NCI-H460 (cell line): ENCODE measurements around the gene FN1. TPM values are rescaled to one million over a fixed set of nuclear protein-coding genes. Genes with fewer than 3 reads are reported as not detected.
A peak's percentile ranks its signal among the peaks of the same experiment; 100 is the strongest.

ENCODE experiments used
- DNase-seq: peaks from one replicate; pipeline ENCODE4 v3.0.0-alpha.2; 2016; ENCODE audit warnings: low read depth; ENCODE audit errors: extremely low read depth
- polyA plus RNA-seq: library from polyadenylated mRNA; depleted of rRNA; stranded (reverse); fragments of >200 nt; gene quantifications from 2 replicates; pipeline ENCODE4 v1.2.3, GENCODE V29; 2014; cell fraction: nucleus; rRNA removed
- total RNA-seq: library from RNA; depleted of rRNA; stranded (reverse); fragments of >200 nt; shearing (Covaris generic); gene quantifications from 2 replicates; pipeline ENCODE4 v1.2.3, GENCODE V29; 2014; rRNA removed

The FN1 gene
- 1,230 and 1,236 TPM in 2 replicates for total RNA-seq
- 2,060 and 2,648 TPM in 2 replicates for polyA plus RNA-seq

DNA sequence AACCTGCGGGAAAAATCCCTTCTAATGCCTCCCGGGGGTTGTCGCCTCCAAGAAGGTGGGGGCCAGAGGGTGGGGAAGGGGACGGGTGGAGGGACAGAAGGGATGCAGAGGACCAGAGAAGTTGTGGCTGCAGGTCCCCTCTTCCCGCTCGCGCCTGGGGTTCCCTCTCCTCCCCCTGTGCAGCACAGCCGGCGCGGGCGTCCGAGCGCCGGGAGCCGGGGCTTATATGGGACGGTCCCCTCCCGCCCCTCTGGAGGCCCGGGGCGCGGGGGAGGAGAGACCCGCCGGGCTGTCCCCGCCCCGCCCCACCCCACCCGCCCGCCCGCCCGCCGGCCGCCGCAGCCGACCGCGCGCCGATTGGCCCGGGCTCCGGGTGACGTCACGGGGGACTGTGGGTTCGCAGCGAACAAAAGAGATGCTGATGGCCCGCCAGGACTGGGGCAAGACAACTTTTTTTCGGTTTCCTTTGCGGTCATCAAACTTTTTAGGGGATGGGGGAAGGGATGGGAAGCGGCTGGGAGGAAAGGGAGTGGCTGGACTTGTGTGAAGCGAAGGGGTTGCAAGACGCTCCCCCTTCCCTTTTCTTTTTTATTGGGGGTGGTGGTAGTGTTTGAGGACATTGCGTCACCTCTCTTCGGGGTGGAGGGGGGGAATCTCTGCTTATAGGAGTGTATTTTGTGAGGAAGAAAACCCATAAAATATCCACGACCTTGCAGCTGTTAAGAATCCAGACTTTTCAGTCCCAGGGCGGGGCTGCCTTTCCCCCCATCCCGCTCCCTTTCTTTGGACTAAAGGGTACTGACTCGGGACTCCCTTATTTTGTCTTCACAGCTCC is at the start of gene FN1:
TSS of gene FN1 (minus strand) at position 199 of the 835 bp plus-strand sequence. CDS start 266 bp downstream, outside the sequence.
- DNase-seq: peak; percentile 96

DNA sequence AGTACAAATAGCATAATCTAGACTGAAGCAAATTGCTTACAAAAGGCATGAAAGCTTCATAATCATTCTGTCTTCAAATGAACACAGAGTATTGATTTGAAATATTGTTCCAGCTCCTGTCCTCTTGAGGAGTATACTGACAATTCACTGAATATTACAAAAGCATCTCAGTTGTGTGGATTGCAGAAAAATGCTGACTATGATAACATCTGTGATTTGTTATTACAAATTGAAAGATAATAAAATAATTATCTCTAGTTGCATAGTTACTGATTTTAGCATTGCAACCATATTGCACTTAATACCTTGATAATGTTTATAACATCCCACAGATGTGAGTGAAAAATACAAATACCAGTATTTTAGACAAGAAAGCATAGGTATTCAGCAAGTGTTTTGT is 49.2 kb upstream of the FN1 start:
- no peak for DNase-seq

DNA sequence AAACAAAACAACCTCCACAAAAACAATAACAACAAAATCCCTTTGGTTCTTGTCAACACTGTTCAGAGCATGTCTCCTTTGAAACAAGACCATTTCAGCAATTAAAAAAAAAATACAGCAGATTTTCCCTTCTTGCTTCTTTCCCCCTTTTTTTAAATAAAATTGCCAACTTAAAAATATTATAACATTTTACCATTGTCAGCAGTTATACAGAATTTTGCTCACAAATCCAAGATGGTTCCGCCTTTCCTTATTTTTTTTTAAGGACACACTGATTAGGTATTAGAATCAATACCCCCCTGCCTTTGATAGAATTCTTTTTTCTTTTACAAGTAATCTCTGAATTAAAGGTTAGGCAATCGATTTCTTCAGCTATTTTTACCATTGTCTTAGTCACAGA is 48.7 kb upstream of the FN1 start:
- DNase-seq: no peak

DNA sequence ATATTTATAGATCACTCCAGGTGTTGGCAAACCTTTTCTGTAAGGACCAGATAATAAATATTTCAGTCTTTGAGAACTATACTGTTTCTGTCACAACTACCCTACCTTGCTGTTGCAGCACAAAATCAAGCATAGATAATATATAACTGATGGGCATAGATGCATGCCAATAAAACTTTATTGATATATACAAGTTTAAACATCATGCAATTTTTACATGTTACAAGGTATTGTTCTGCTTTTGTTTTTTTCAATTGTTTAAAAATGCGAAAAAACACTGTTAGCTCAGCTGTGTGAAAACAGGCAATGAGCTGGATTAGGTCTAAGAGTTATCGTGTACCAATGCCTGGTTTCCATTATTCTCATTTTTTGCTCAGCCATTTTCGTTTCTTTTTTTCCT is 47.6 kb upstream of the FN1 start:
- DNase-seq: no peak

DNA sequence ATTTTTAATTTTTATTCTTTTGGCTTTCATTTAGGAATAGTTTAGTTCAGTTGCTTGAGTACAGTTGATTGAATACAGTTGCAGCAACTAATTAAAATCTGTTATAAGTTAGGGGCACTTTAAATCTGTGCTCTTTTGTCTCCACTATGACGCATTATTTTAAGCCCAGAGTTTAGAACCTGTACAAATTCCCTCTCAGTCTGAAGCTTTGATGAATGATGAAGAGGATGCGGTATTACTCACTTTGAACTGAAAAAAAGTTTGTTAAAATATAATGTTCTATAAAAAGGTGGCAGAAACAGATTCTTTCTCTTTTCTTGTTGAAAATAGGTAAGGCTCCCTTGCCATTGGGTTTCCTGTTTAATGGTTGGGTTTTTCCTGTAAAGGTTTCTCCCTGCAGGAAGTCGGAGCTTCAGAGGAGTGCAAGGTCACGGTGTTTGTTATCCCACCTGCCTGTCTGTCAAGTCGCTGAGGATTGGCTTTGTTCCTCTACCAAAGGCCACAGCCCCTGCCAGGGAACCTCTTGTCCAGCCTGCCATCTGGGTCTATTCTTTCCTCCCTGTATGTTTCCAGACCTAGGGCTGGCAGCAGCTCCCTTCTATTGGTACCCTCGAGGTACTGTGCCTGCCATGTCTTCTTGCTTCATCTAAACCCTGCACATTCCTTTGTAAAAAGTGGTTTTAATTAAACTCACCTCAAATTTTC is 43.8 kb upstream of the FN1 start:
- no peak for DNase-seq

DNA sequence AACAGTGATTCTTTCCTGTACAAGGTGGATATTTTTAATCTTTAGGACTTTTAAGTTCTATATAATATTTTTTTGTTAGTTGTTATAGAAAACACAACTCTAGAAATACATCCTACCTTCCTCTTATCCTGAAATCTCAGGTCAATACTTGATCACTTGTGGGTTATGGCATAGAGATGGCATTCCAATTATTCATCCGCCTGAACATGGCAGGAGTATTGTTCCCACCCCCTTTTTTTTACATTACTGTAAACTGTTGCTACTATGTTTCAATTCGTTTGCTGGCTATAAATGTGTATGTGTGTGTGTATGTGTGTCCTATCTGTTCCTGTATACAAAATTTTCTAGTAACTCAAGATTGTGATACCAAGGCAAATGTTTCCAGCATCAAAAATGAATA is 43.3 kb upstream of the FN1 start:
- no peak for DNase-seq

DNA sequence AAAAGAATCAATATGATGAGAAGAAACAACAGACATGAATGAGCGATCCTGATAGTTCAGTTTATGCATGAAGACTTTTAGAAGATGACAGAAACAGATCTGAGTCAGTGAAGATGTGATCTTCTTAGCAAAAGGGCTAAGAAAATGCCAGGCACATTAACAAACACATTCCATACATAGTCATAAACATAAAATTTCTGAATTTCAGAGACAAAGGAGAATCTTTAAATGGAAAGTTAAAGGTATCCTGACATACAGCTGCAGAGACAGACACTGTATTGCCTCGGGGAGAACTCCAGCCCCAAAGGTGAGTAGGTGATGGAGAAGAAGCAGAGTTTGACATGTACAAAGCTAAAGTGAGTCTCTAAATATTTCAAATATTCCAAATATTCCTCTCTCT is 40.6 kb upstream of the FN1 start:
- DNase-seq: no peak

DNA sequence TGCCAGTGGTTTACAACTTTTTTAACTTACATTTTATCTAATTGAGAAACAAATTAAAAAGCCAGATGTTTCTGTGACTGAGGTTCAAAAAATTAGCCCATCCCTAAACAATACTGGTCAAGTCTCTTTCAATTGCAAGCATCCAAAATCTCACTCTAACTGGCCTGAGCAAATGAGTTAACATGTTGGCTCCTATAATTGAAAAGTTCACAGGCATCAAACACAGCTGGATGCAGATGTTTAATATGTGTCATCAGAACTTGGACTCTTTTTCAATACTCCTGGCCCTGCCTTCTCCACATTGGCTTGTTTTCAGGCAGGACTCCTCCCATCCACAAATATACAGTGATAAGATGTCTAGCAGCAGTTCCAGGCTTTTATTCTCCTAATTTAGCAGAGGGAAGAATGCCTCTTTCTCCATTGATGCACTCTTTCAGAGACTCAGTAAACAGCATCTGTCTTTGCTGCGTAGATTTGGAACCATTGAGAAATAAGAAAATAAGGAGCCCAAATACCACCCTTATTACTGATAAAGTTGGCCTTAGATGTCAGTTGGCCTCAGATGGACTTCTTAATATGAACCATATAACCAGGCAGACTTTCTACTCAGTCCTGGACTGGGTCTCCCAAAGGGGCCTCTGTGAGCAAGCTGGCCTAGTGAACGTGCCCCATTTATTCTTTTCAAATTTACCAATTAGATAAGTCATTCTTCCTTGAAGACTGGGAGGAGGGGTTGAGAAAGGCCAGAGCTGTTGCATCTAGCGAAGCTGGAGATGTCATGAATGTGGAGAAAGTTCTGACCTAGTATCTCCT is 30.4 kb upstream of the FN1 start:
- DNase-seq: no peak

DNA sequence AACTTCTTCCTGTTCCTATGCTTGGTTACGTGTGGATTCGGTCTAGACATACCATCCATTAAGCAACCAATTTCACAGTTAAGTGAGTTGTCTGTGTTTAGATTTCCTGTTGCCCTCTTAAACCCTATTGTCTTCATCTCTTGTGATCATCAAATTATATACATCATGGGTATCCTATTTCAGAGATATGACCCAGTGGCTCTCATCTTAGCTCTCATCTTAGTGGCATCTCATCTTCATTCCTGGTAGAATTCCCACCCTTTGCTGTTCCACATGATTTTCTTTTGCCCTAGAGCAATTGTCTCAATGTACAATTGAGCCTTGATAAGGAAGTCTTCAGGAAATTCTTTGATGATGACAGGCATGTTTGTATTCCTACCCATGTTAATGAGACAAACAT is 29.4 kb upstream of the FN1 start:
- no peak for DNase-seq

DNA sequence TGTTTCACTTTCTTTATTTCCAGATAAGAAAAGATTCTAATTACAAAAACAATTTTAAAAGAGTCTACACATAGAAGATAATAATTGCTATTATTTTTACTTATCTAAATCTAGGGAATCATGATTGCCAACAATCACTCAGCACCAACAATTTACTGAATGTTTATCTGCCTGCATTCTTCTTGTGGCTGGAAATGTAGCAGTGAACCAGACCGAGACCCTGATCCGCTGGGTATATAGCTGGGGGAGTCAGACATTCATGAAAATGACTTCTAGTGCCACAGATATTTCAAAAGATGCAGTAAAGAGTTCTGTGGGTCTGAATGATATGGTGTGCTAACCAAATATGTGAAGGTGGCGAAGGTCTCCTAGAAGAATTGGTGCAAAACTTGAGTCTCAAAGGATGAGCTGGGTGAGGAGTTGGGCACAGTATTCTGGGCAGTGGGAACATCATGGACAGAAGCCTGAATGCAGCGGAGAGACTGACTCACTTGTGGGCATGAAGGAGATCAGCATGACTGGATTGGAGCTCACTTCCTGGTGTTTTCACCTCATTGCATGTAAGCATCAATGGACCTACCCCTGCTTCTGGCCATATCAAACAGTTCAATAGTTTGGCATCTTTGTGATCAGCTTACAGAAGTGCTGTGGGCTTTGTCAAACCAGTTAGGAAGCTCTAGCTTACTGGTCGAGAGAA is 26.1 kb upstream of the FN1 start:
- DNase-seq: no peak

DNA sequence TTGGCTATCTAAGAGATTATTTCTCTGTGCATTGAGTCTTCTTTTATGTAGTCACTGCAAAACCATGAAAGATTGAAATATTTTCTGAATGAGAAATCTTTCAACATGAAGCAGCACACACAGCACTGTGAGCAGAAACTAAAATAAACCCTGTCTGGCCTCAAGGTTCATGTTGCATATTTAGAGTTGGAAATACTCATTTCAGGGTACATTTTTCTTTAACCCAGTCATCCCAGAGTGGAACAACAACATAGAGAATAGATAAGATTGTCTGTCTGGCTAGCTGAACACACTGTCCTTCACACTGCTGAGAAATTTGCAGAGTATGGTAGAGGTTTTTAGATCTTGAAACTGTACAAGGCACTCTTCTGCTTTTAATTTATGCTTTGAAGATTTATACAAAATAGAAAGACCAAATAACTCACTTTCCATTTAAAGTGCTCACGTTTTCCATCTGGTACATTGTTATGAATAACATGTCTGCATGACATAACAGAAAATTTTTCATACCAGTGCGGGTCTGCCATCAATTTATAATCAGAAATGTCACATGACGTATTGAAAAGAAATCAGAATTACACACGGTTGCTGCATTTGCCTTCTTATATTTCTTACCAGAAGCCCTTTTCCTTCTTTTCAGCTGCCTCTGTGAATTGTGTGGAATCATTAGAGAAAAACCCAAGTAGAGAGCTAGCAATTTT is 25.0 kb upstream of the FN1 start:
- no peak for DNase-seq

DNA sequence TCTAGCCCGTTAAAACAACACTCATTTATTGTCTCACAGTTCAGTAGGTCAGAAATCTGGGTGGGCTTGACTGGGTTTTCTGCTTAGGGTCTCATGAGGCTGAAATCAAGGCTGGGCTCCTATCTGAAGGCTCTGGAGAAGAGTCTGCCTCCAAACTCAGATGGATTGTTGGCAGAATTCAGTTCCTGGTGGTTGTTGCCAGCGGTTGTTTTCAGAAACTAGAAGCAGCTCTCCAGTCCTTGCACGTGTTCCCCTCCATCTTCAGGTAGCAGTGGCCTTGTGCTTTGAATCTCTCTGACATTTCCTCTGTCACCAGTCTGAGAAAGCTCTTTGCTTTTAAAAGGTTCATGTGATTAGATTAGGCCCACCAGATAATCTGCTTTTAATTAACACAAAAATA is 20.1 kb upstream of the FN1 start:
- no peak for DNase-seq

DNA sequence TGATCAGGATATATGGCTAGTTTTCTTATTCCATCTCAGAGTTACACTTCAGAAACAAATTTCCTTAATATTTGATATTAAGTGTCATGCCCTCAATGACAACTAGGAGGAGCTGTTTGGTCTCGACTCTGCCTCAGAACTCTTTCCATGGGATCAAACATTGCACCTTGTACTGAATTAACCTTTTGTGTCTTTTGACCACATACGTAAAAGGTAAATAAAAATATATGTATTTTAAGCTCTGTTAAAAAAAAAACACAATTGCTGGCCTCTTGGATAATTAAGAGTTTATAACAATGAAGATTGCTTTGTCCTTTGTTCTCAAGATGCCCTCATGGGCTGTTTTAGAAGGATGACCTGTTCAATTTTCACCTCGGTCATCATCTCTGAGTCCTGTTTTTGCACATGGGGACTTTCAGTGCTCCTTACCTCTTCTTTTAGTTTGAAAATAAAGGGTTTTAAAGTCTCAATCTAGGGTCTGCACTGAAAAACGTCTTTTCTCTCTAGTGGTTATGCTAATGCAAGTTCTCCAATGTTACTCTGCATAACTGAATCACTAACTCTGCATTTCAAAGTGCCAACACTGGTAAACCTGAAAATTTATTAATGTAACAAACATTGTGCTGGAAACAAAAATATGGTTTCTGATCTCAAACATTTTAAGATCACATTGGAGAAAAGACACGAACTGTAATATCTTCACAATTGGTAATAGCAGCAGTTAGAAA is 18.8 kb upstream of the FN1 start:
- no peak for DNase-seq

DNA sequence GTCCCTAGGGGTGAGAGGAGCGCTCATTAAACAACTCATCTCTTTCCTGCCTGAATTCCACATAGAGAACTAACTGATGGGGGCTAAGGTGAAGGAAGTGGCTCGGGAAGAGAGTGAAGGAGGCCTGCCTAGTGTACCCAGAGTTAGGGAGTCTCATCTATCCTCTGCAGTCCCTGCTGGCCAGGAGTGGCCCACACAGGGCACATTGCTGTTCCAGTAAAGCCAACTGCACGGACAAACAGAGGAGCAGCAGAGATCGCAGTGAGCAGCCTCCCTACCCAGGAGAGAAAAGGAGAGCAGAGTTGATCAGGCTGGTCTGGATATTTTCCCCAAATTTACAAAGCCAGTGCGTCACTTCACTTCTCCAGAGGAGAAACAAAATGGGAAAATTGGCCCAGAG is 16.9 kb upstream of the FN1 start:
- DNase-seq: no peak

DNA sequence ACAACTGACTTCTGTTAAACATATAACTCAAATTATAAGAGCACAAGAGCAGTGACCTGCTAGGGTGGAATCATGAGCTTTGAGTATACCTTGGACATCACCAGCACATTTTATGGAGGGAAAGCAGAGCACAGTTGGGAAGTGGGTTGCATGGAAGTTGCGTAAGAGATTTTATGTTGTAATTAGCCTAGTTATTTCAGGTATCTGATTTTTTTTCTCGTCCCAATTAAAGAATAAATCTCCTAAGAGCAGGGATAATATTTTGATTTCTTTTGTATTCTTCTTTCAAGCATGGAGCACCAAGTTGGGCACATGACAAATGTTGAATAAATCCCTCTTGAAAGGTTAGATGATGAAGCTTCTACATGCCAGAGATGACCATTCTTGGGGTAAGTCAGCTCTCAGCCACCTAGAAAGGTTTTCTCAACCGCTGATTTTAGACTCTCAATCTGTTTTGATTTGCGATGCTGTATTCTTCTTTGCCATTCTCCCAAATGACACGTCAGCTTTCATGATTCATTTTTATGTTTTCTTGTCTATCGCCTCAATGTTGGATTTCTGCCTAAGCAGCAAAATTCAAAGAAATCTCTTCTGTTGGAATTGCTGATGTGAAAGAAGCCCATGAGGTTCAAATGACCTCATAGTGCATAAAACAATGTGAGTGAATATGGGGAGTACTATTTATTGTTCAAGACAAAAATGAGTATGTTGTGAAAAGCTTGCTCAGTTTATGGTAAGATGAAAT is 15.3 kb upstream of the FN1 start:
- no peak for DNase-seq

DNA sequence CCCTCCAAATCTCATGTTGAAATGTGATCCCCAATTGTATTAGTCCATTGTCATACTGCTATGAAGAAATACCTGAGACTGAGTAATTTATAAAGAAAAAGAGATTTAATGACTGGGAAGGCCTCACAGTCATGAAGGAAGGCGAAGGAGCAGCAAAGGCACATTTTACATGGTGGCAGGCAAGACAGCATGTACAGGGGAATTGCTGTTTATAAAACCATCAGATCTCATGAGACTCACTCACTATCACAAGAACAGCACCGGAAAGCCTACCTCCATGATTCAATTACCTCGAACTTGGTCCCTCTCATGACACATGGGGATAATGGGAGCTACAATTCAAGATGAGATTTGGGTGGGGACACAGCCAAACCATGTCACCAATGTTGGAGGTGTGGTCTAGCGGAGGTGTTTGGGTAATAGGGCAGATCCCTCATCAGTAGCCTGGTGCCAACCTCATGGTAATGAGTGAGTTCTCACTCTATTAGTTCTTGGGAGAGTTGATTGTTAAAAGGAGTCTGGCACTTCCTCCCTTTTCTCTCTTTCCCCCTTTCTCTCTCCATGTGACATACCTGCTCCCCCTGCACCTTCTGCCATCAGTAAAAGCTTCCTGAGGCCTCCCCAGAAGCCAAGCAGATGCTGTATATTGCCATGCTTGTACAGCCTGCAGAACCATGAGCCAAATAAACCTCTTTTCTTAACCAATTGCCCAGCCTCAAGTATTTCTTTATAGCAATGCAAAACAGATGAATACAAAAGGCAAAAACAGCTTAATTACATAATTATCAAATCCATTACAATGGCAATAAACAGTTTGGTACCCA is 14.5 kb upstream of the FN1 start:
- no peak for DNase-seq

DNA sequence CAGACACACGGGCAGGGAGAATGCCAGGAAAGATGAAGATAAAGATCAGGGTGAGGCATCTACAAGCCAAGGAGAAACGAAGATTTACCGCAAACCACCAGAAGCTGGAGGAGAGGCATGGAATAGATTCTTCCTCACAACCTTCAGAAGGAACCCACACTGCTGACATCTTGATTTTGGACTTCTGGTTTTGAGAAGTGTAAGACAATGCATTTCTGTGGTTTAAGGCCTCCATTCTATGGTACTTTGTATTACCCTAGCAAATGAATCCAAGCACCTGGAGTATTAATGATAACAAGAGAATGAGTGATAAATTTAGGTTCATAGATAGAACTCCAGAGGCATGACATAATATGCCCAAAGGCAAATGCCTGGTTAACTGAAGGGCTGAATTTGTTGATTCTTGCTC is 11.8 kb upstream of the FN1 start:
- DNase-seq: no peak

DNA sequence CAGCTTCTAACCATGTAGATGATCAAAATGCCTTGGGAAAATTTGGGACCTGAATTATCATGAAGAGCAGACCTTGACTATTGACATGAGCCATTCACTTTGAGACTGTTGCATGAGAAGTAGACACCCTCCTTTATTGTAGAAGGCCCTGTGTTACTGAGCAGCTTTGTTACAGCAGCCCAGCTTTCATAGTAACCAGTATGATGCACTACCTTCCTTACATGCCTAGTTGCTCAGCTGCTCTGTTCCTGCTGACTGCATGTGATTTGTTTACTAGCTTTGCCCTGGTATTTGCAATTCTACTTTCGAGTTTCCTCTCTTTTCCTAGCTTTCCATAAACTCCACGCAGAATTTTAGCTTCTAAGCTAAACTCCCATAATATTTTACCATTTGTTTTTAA is 11.2 kb upstream of the FN1 start:
- no peak for DNase-seq
